DND-41 (cell line): Measurements from ENCODE around the gene ANKRD31.

Experiments used
- ATAC-seq: fragments of 200-7000 bp; cut with Tn5 transposase; 3 replicates; pipeline ENCODE4 v1.9.1; 2021; ENCODE audit warnings: low read depth; ENCODE audit not compliant: insufficient read depth
- DNase-seq: peaks from one replicate; pipeline ENCODE4 v3.0.0-alpha.2; 2020
- H2AFZ ChIP-seq: 2 replicates; pipeline ENCODE4 v1.6.0; 2012; ENCODE audit warnings: low read depth, low read length
- H3K27ac ChIP-seq: 2 replicates; pipeline ENCODE4 v1.5.1; 2012; ENCODE audit warnings: low read length, inconsistent platforms
- H3K27me3 ChIP-seq: fragments of 200-600 bp; sonication (generic); 2 replicates; pipeline ENCODE4 v1.6.0; 2012; ENCODE audit warnings: low read length, mild to moderate bottlenecking, inconsistent platforms; ENCODE audit not compliant: insufficient read depth, poor library complexity
- H3K36me3 ChIP-seq: 2 replicates; pipeline ENCODE4 v1.5.1; 2012; ENCODE audit warnings: low read length, inconsistent platforms; ENCODE audit not compliant: insufficient read depth
- H3K4me1 ChIP-seq: 2 replicates; pipeline ENCODE4 v1.5.1; 2012; ENCODE audit warnings: mild to moderate bottlenecking, low read length; ENCODE audit not compliant: insufficient read depth
- H3K4me2 ChIP-seq: 2 replicates; pipeline ENCODE4 v1.6.0; 2012; ENCODE audit warnings: mild to moderate bottlenecking, moderate library complexity, low read length, inconsistent platforms; ENCODE audit not compliant: insufficient read depth
- H3K4me3 ChIP-seq, 2 experiments: fragments of 200-600 bp in 1 of 2; shearing (Covaris generic) in 1 of 2; 2 replicates each; pipeline ENCODE4 v1.5.1; 2012 to 2016; ENCODE audit warnings: inconsistent platforms in 2 of 2, low read length in 2 of 2, mild to moderate bottlenecking in 2 of 2, low read depth in 1 of 2, moderate library complexity in 1 of 2
- H3K79me2 ChIP-seq: 2 replicates; pipeline ENCODE4 v1.6.0; 2012; ENCODE audit warnings: low read length, inconsistent platforms; ENCODE audit not compliant: insufficient read depth
- H3K9ac ChIP-seq: 2 replicates; pipeline ENCODE4 v1.6.0; 2012; ENCODE audit warnings: low read depth, mild to moderate bottlenecking, inconsistent platforms, low read length, moderate library complexity
- H3K9me3 ChIP-seq: 2 replicates; pipeline ENCODE4 v1.5.1; 2012; ENCODE audit warnings: low read length, moderate library complexity, mild to moderate bottlenecking, inconsistent platforms; ENCODE audit not compliant: insufficient read depth, severe bottlenecking
- H4K20me1 ChIP-seq: 2 replicates; pipeline ENCODE4 v1.6.0; 2012; ENCODE audit warnings: low read length; ENCODE audit not compliant: insufficient read depth
- CTCF ChIP-seq: IDR thresholded peaks from 2 replicates; pipeline ENCODE4 v1.5.1; 2012; ENCODE audit warnings: borderline replicate concordance, low read length, moderate library complexity, mild to moderate bottlenecking; ENCODE audit not compliant: poor library complexity, severe bottlenecking; ENCODE audit errors: extremely low read depth
- EZH2 ChIP-seq: IDR thresholded peaks from 3 replicates; pipeline ENCODE4 v1.6.1; 2012; ENCODE audit warnings: borderline replicate concordance, low read depth, mild to moderate bottlenecking, moderate library complexity, low read length, inconsistent platforms; ENCODE audit not compliant: severe bottlenecking

Gene ANKRD31

DNA sequence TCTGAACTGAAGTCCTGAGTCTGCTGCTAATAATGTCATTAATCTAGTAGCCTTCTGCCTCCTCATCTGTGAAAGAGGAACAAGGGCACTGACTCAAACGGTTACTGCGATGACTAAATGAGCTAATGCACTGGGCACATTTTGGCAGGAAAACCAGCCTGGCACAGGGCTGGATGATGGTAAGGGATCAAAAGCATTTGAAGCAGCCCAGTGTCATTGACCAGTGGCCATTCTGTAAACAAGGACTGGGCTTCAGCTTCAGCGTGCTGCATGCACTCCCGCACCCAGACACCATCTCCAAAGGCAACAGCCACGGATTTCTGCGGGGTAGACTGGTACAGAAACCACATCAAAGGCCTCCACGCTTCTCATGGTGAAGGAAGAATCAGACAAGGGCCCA is 192.3 kb downstream of the ANKRD31 start:
- H3K9me3 ChIP-seq = no peaks in the 10 kb centered on the region
- ATAC-seq (peak; percentile 64; the same call in 2 of the 3 replicates), DNase-seq (peak; percentile 32)
- H3K36me3 ChIP-seq = no peaks in the 10 kb centered on the region
- TF ChIP-seq EZH2 (no peak), CTCF (no peak)
- no peak overlapping the region for H3K9ac ChIP-seq
- no peaks in the 10 kb centered on the region for H3K4me1 ChIP-seq
- H4K20me1 ChIP-seq = no peaks in the 10 kb centered on the region
- H3K4me2 ChIP-seq = no peak overlapping the region
- no peak overlapping the region for H3K4me3 ChIP-seq
- no peaks in the 10 kb centered on the region for H3K79me2 ChIP-seq
- H3K27ac ChIP-seq = no peak overlapping the region
- H2AFZ ChIP-seq = no peak overlapping the region
- H3K27me3 ChIP-seq = peaks cover 3% of the 10 kb centered on the region

DNA sequence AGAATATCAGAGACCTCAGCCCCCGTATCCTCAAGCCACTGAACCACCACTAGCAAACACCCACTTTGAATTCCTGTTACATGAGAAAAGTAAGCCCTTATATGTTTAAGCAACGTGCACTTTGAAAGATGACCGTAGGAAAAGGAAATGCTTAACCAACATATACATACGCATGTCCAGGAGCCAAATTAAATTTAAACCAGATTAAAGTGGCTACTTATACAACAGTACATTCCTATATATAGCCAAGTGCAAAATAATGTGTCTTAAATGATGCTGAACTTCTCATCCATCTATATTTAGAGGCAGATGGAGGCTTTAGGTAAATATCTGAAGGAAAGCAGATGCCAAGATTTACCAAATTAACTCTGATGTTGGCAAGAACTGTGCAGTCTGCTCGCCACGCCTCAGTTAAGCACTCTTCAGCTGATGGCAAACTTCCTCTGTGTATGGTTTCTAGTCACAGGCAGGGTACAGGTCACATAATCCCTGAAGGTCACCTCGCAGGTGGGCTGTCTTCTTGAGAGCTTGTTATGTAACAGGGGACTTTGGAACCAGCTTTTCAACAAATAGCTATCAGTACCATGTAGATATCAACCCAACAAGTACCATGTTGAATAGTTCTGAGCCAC is 192.9 kb downstream of the ANKRD31 start:
- H3K4me1 ChIP-seq = no peaks in the 10 kb centered on the region
- no peak for DNase-seq
- H3K36me3 ChIP-seq = no peaks in the 10 kb centered on the region
- H3K9ac ChIP-seq = no peak overlapping the region
- no peaks in the 10 kb centered on the region for H3K9me3 ChIP-seq
- H3K4me3 ChIP-seq = no peak overlapping the region
- H3K27ac ChIP-seq = no peak overlapping the region
- no peak overlapping the region for H2AFZ ChIP-seq
- H3K27me3 ChIP-seq = peaks cover 3% of the 10 kb centered on the region
- no peaks in the 10 kb centered on the region for H3K79me2 ChIP-seq
- H3K4me2 ChIP-seq = no peak overlapping the region
- no peak for ATAC-seq
- no peaks in the 10 kb centered on the region for H4K20me1 ChIP-seq
- TF ChIP-seq CTCF (no peak), EZH2 (no peak)

- Histone ChIP-seq H3K9me3 (no peaks in the 10 kb centered on the region), H3K36me3 (no peaks in the 10 kb centered on the region), H2AFZ (no peak overlapping the region), H3K9ac (no peak overlapping the region), H3K79me2 (no peaks in the 10 kb centered on the region), H3K4me1 (no peaks in the 10 kb centered on the region), H3K4me2 (no peak overlapping the region), H3K27me3 (no peaks in the 10 kb centered on the region), H3K4me3 (no peak overlapping the region), H4K20me1 (no peaks in the 10 kb centered on the region), H3K27ac (no peak overlapping the region)
- no peak for ATAC-seq
- TF ChIP-seq EZH2 (no peak), CTCF (no peak)
- no peak for DNase-seq
Measured at GRCh38 chr5:75042522-75042921, 194.2 kb downstream of the ANKRD31 start.

DNA sequence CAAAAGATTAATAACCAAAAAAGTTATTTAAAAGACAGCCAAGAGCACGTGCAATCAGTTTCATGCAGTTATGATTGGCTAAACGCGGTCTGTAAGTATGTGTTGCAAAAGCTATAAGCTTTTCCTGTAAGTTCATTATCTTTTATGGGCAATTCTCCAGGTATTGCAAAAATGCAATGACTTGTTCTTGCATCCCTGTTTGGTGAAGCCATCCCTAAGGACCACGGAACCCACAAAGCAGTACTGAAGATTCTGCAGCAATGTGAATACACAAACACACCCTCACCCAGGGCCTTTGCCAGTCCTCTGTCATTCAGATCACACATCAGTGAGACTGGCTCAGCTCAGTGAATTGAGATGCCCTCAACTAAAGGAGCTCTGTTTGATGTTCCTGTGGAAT is 195.7 kb downstream of the ANKRD31 start:
- Histone ChIP-seq H3K27me3 (no peaks in the 10 kb centered on the region), H3K9me3 (no peaks in the 10 kb centered on the region), H3K9ac (no peak overlapping the region), H3K4me1 (no peaks in the 10 kb centered on the region), H4K20me1 (no peaks in the 10 kb centered on the region), H3K36me3 (no peaks in the 10 kb centered on the region), H3K79me2 (no peaks in the 10 kb centered on the region), H3K27ac (no peak overlapping the region), H3K4me2 (no peak overlapping the region), H2AFZ (no peak overlapping the region), H3K4me3 (no peak overlapping the region)
- ATAC-seq (no peak), DNase-seq (no peak)
- TF ChIP-seq CTCF (no peak), EZH2 (no peak)
